ENCODE measurements around the gene NTHL1.

Gene NTHL1

GRCh38 chr16:2090481-2090776 is 42.8 kb upstream of the NTHL1 start:
- TF ChIP-seq REST (IDR thresholded peaks at IDR 0.05; ENCODE audit: low read depth) (no peak), CREB1 (IDR thresholded peaks at IDR 0.05; ENCODE audit: low read depth) (no peak), TAF1 (IDR thresholded peaks at IDR 0.05; ENCODE audit: low read depth) (no peak), ZBTB7A (IDR thresholded peaks at IDR 0.05; ENCODE audit: low read depth) (no peak), EGR1 (IDR thresholded peaks at IDR 0.05) (no peak), USF1 (IDR thresholded peaks at IDR 0.05) (no peak)

- TF ChIP-seq FOXM1 (IDR thresholded peaks at IDR 0.05; ENCODE audit: borderline replicate concordance, low read depth): no peak
- no peak for TF ChIP-seq TCF12 (IDR thresholded peaks at IDR 0.05; ENCODE audit: low read depth)
- TF ChIP-seq RAD21 (IDR thresholded peaks at IDR 0.05; ENCODE audit: low read depth): no peak
- TF ChIP-seq USF1 (IDR thresholded peaks at IDR 0.05): no peak
- no peak for TF ChIP-seq CEBPB (IDR thresholded peaks at IDR 0.05)
- no peak for TF ChIP-seq CREB1 (IDR thresholded peaks at IDR 0.05; ENCODE audit: low read depth)
- TF ChIP-seq NFIC (IDR thresholded peaks at IDR 0.05): no peak
- TF ChIP-seq TAF1 (IDR thresholded peaks at IDR 0.05; ENCODE audit: low read depth): no peak
- TF ChIP-seq EP300 (IDR thresholded peaks at IDR 0.05; ENCODE audit: borderline replicate concordance): no peak
- TF ChIP-seq REST (IDR thresholded peaks at IDR 0.05; ENCODE audit: low read depth): no peak
- TF ChIP-seq MAX (IDR thresholded peaks at IDR 0.05): no peak
- TF ChIP-seq EGR1 (IDR thresholded peaks at IDR 0.05): no peak
- TF ChIP-seq TEAD4 (IDR thresholded peaks at IDR 0.05): no peak
- no peak for TF ChIP-seq ZBTB7A (IDR thresholded peaks at IDR 0.05; ENCODE audit: low read depth)
- TF ChIP-seq YY1 (IDR thresholded peaks at IDR 0.05; ENCODE audit: low read depth): no peak
Measured at GRCh38 chr16:2089706-2090480, 42.3 kb upstream of the NTHL1 start.

- TF ChIP-seq MAX (IDR thresholded peaks at IDR 0.05): no peak
- TF ChIP-seq RAD21 (IDR thresholded peaks at IDR 0.05; ENCODE audit: low read depth): no peak
- no peak for TF ChIP-seq EGR1 (IDR thresholded peaks at IDR 0.05)
- TF ChIP-seq TAF1 (IDR thresholded peaks at IDR 0.05; ENCODE audit: low read depth): no peak
- TF ChIP-seq EP300 (IDR thresholded peaks at IDR 0.05; ENCODE audit: borderline replicate concordance): no peak
- no peak for TF ChIP-seq CREB1 (IDR thresholded peaks at IDR 0.05; ENCODE audit: low read depth)
- TF ChIP-seq REST (IDR thresholded peaks at IDR 0.05; ENCODE audit: low read depth): no peak
- no peak for TF ChIP-seq YY1 (IDR thresholded peaks at IDR 0.05; ENCODE audit: low read depth)
- no peak for TF ChIP-seq ZBTB7A (IDR thresholded peaks at IDR 0.05; ENCODE audit: low read depth)
- TF ChIP-seq TEAD4 (IDR thresholded peaks at IDR 0.05): no peak
- TF ChIP-seq CEBPB (IDR thresholded peaks at IDR 0.05): no peak
- no peak for TF ChIP-seq USF1 (IDR thresholded peaks at IDR 0.05)
- no peak for TF ChIP-seq FOXM1 (IDR thresholded peaks at IDR 0.05; ENCODE audit: borderline replicate concordance, low read depth)
- TF ChIP-seq NFIC (IDR thresholded peaks at IDR 0.05): no peak
- TF ChIP-seq TCF12 (IDR thresholded peaks at IDR 0.05; ENCODE audit: low read depth): no peak
Measured at GRCh38 chr16:2088759-2089358, 41.2 kb upstream of the NTHL1 start.

Measured in Ishikawa (cell line).